Ascending aorta (tissue), 2 donors: ENCODE measurements around the gene SYVN1. TPM values are rescaled to one million over a fixed set of nuclear protein-coding genes. Genes with fewer than 3 reads are reported as not detected.
"Not testable (repeated sequence)": the region's sequence is repeated elsewhere in the genome, so short reads cannot be mapped to it uniquely, and the experiment has no call there.

ENCODE experiments used
- DNase-seq, 2 donors: peaks; one replicate each; pipeline ENCODE4 v3.0.0-alpha.2; 2019; ENCODE audit warnings: low spot score in 2 of 2
- H3K27ac ChIP-seq, 2 donors: fragments of 200-600 bp; sonication (generic); one replicate each; pipeline ENCODE4 v1.5.1; 2016 to 2017; ENCODE audit warnings: mild to moderate bottlenecking in 1 of 2
- H3K27me3 ChIP-seq: fragments of 200-600 bp; sonication (generic); one replicate; pipeline ENCODE4 v1.5.1; 2017
- H3K36me3 ChIP-seq, 2 donors: fragments of 200-600 bp; sonication (generic); one replicate each; pipeline ENCODE4 v1.5.1; 2016
- H3K4me1 ChIP-seq, 2 donors: fragments of 200-600 bp; sonication (generic); one replicate each; pipeline ENCODE4 v1.5.1; 2016 to 2017; ENCODE audit warnings: mild to moderate bottlenecking in 1 of 2
- H3K4me3 ChIP-seq, 2 donors: fragments of 200-600 bp; sonication (generic); one replicate each; pipeline ENCODE4 v1.5.1; 2016 to 2017; ENCODE audit warnings: mild to moderate bottlenecking in 1 of 2
- H3K9me3 ChIP-seq, 2 donors: fragments of 200-600 bp; sonication (generic); one replicate each; pipeline ENCODE4 v1.5.1; 2016
- intact Hi-C: fragments of 100-400 bp; cut with DNase I; formaldehyde crosslinking; loops from one replicate; pipeline ENCODE4 v1.15.1; 2023
- total RNA-seq: library from RNA; depleted of rRNA; stranded (reverse); fragments of >200 nt; gene quantifications from one replicate; pipeline ENCODE4 v1.1.0, GENCODE V29; 2016
- TF ChIP-seq, protein P1 (sequence below), 3 experiments: fragments of 200-600 bp in 2 of 3; fragments of 450-650 bp in 1 of 3; sonication (generic) in 2 of 3; IDR thresholded peaks; one replicate each; pipeline ENCODE4 v1.5.1; 2016 to 2019; ENCODE audit warnings: antibody characterized with exemption in 3 of 3, mild to moderate bottlenecking in 1 of 3, moderate library complexity in 1 of 3

SYVN1 gene
- total RNA-seq, 1 donor from 2014 or later: 229 TPM

GRCh38 chr11:65180877-65181568, 46.7 kb upstream of the SYVN1 start:
- peak in 1 of 2 donors; percentile 75 for DNase-seq
- H3K36me3 ChIP-seq: peaks cover 0 to 4% of the 10 kb centered on the region in 2 donors
- peak overlapping the region; percentile 70 to 95 for H3K4me3 ChIP-seq
- no peaks in the 10 kb centered on the region for H3K27me3 ChIP-seq
- intact Hi-C loops: loop anchor here (1.0 kb wide), 1 partner anchor 46 kb away; no protein-coding TSS in a partner anchor
- peaks cover 2 to 9% of the 10 kb centered on the region in 2 donors for H3K4me1 ChIP-seq
- no peaks in the 10 kb centered on the region for H3K9me3 ChIP-seq
- H3K27ac ChIP-seq: peak overlapping the region; percentile 90 to 95
- TF ChIP-seq, protein P1, sequence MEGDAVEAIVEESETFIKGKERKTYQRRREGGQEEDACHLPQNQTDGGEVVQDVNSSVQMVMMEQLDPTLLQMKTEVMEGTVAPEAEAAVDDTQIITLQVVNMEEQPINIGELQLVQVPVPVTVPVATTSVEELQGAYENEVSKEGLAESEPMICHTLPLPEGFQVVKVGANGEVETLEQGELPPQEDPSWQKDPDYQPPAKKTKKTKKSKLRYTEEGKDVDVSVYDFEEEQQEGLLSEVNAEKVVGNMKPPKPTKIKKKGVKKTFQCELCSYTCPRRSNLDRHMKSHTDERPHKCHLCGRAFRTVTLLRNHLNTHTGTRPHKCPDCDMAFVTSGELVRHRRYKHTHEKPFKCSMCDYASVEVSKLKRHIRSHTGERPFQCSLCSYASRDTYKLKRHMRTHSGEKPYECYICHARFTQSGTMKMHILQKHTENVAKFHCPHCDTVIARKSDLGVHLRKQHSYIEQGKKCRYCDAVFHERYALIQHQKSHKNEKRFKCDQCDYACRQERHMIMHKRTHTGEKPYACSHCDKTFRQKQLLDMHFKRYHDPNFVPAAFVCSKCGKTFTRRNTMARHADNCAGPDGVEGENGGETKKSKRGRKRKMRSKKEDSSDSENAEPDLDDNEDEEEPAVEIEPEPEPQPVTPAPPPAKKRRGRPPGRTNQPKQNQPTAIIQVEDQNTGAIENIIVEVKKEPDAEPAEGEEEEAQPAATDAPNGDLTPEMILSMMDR (IDR thresholded peaks at IDR 0.05): peak; percentile 31 to 59 (median 48)

GRCh38 chr11:65174571-65175010, 40.3 kb upstream of the SYVN1 start:
- H3K4me1 ChIP-seq, H3K36me3 ChIP-seq, H3K9me3 ChIP-seq, H3K27ac ChIP-seq, intact Hi-C loops, H3K4me3 ChIP-seq, DNase-seq, H3K27me3 ChIP-seq: not testable (repeated sequence)

- Histone ChIP-seq H3K27ac (no peak overlapping the region), H3K9me3 (no peaks in the 10 kb centered on the region), H3K27me3 (no peaks in the 10 kb centered on the region), H3K4me1 (no peaks in the 10 kb centered on the region), H3K36me3 (no peaks in the 10 kb centered on the region), H3K4me3 (no peak overlapping the region)
- DNase-seq: no peak
- TF ChIP-seq, protein P1 (IDR thresholded peaks at IDR 0.05): no peak
- intact Hi-C loops: no loop called here
These were observed 38.3 kb upstream of the SYVN1 start for GRCh38 chr11:65172600-65172999.

DNA sequence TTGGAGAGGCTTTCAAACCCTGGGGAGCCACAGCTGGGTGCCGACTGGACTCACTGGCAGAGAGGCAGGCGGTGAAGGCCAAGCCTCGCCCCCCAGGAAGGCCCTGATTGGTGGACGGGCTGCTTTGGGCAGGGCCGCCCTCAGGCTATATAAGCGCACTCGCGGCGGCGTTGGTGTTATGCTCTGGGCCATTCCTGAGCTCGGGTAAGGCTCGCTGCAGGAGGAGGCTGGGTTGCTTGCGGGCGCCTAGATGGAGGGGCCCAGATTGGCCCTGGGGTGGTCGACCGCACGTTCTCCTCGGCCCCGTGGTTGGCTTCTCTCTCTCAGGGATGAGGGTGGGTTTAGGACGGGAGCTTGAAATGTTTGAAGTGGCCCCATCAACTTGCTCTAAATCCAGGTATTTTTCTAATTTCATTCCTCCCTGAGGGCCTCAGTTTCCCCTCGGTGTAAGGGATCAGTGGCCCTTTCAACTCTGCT, 35.8 kb upstream of the SYVN1 start, which contains the start of gene SPDYC:
TSS of gene SPDYC (plus strand) at position 176 of the 477 bp plus-strand sequence. CDS start 1,125 bp downstream, outside the sequence.
- TF ChIP-seq, protein P1 (IDR thresholded peaks at IDR 0.05): no peak
- Histone ChIP-seq H3K36me3 (no peaks in the 10 kb centered on the region), H3K9me3 (no peaks in the 10 kb centered on the region), H3K27ac (no peak within 1 kb of the TSS), H3K27me3 (no peaks in the 10 kb centered on the region), H3K4me3 (no peak within 1 kb of the TSS), H3K4me1 (peaks cover 0 to 3% of the 10 kb centered on the region in 2 donors)
- DNase-seq: no peak
- intact Hi-C loops: no loop called here

GRCh38 chr11:65169164-65169641, 34.9 kb upstream of the SYVN1 start:
- H3K27ac ChIP-seq: no peak overlapping the region
- intact Hi-C loops: no loop called here
- H3K4me1 ChIP-seq: peaks cover 0 to 3% of the 10 kb centered on the region in 2 donors
- no peak for DNase-seq
- H3K4me3 ChIP-seq: no peak overlapping the region
- H3K27me3 ChIP-seq: no peaks in the 10 kb centered on the region
- TF ChIP-seq, protein P1 (IDR thresholded peaks at IDR 0.05): no peak
- H3K36me3 ChIP-seq: no peaks in the 10 kb centered on the region
- no peaks in the 10 kb centered on the region for H3K9me3 ChIP-seq

- no peak overlapping the region for H3K27ac ChIP-seq
- H3K4me3 ChIP-seq: no peak overlapping the region
- no peaks in the 10 kb centered on the region for H3K36me3 ChIP-seq
- H3K4me1 ChIP-seq: peaks cover 0 to 3% of the 10 kb centered on the region in 2 donors
- intact Hi-C loops: no loop called here
- DNase-seq: no peak
- no peaks in the 10 kb centered on the region for H3K27me3 ChIP-seq
- TF ChIP-seq, protein P1 (IDR thresholded peaks at IDR 0.05): no peak
- H3K9me3 ChIP-seq: no peaks in the 10 kb centered on the region
These were observed 33.3 kb upstream of the SYVN1 start for GRCh38 chr11:65167656-65168055.
